ENCODE measurements around the gene HRNR.

The HRNR gene

GRCh38 chr1:152165286-152166077, 58.5 kb downstream of the HRNR start:
- in situ Hi-C loops (cut with MboI; ENCODE audit: low sequenced_read_pairs, unreplicated experiment), result no loop called here
- no peak for DNase-seq (ENCODE audit: low spot score)
- TF ChIP-seq CTCF (IDR thresholded peaks at IDR 0.05; ENCODE audit: borderline replicate concordance, control extremely low read depth, extremely low read depth, insufficient read depth, missing control alignments), result no peak

GRCh38 chr1:152164517-152165136, 59.4 kb downstream of the HRNR start:
- no peak for TF ChIP-seq CTCF (IDR thresholded peaks at IDR 0.05; ENCODE audit: borderline replicate concordance, control extremely low read depth, extremely low read depth, insufficient read depth, missing control alignments)
- DNase-seq (ENCODE audit: low spot score), result no peak
- in situ Hi-C loops (cut with MboI; ENCODE audit: low sequenced_read_pairs, unreplicated experiment), result no loop called here

GRCh38 chr1:152162792-152163463, 61.1 kb downstream of the HRNR start:
- no peak for DNase-seq (ENCODE audit: low spot score)

More at GRCh38 chr1:152162792-152163463, 61.1 kb downstream of the HRNR start:
- TF ChIP-seq CTCF (IDR thresholded peaks at IDR 0.05; ENCODE audit: borderline replicate concordance, control extremely low read depth, extremely low read depth, insufficient read depth, missing control alignments), result no peak
- in situ Hi-C loops (cut with MboI; ENCODE audit: low sequenced_read_pairs, unreplicated experiment), result no loop called here

Data from GM13976 (cell line).